ENCODE data around the gene TCF12. TPM values are rescaled to one million over a fixed set of nuclear protein-coding genes. Genes with fewer than 3 reads are reported as not detected.

Gene TCF12
- total RNA-seq, 6 experiments from 2014 or later: 106 to 200 (median 149) TPM

- H3K4me3 Mint-ChIP-seq: peak overlapping the region; percentile 12; the same call in 1 of the 2 replicates
These were observed 412.3 kb downstream of the TCF12 start for GRCh38 chr15:57330619-57331340.

GRCh38 chr15:57332326-57332725, 413.9 kb downstream of the TCF12 start:
- H3K27ac Mint-ChIP-seq: no peak overlapping the region
- peaks cover 24% of the 10 kb centered on the region for H3K27me3 Mint-ChIP-seq (ENCODE audit: insufficient read depth)
- H3K4me1 Mint-ChIP-seq (ENCODE audit: low read depth): peaks cover 30% of the 10 kb centered on the region
- no peak overlapping the region for H3K4me3 Mint-ChIP-seq
- no peaks in the 10 kb centered on the region for H3K36me3 Mint-ChIP-seq (ENCODE audit: low read depth)
- H3K9me3 Mint-ChIP-seq: no peaks in the 10 kb centered on the region
- no peak for DNase-seq
- TF ChIP-seq, protein P1, sequence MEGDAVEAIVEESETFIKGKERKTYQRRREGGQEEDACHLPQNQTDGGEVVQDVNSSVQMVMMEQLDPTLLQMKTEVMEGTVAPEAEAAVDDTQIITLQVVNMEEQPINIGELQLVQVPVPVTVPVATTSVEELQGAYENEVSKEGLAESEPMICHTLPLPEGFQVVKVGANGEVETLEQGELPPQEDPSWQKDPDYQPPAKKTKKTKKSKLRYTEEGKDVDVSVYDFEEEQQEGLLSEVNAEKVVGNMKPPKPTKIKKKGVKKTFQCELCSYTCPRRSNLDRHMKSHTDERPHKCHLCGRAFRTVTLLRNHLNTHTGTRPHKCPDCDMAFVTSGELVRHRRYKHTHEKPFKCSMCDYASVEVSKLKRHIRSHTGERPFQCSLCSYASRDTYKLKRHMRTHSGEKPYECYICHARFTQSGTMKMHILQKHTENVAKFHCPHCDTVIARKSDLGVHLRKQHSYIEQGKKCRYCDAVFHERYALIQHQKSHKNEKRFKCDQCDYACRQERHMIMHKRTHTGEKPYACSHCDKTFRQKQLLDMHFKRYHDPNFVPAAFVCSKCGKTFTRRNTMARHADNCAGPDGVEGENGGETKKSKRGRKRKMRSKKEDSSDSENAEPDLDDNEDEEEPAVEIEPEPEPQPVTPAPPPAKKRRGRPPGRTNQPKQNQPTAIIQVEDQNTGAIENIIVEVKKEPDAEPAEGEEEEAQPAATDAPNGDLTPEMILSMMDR (IDR thresholded peaks at IDR 0.05): no peak

More at GRCh38 chr15:57330619-57331340, 412.3 kb downstream of the TCF12 start:
- H3K4me1 Mint-ChIP-seq (ENCODE audit: low read depth): peaks cover 33% of the 10 kb centered on the region
- H3K9me3 Mint-ChIP-seq: no peaks in the 10 kb centered on the region
- no peaks in the 10 kb centered on the region for H3K36me3 Mint-ChIP-seq (ENCODE audit: low read depth)
- DNase-seq: no peak
- peaks cover 26% of the 10 kb centered on the region for H3K27me3 Mint-ChIP-seq (ENCODE audit: insufficient read depth)
- TF ChIP-seq, protein P1 (IDR thresholded peaks at IDR 0.05): no peak
- H3K27ac Mint-ChIP-seq: no peak overlapping the region; the same call in 1 of the 2 replicates

DNA sequence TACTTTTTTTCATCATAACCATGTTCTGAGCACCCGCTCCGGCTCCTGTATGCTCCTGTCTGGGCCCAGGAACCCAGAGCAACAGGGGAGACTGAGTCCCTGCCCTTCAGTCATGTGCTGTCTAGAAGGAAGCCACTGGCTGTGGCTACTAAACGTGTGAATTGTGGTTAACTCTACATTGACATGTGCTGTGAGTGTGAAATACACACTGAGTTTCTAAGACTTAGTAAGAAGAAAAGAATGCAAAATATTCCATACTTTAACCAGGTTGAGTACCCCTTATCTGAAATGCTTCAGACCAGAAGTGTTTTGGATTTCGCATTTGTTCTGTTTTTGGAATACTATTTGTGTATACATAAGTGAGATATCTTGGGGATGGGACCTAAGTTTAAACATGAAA, 415.0 kb downstream of the TCF12 start:
- H3K9me3 Mint-ChIP-seq: no peaks in the 10 kb centered on the region
- H3K27ac Mint-ChIP-seq: no peak overlapping the region
- no peak for DNase-seq
- H3K27me3 Mint-ChIP-seq (ENCODE audit: insufficient read depth): peaks cover 26% of the 10 kb centered on the region
- TF ChIP-seq, protein P1 (IDR thresholded peaks at IDR 0.05): no peak
- H3K4me1 Mint-ChIP-seq (ENCODE audit: low read depth): peaks cover 29% of the 10 kb centered on the region
- H3K4me3 Mint-ChIP-seq: no peak overlapping the region
- H3K36me3 Mint-ChIP-seq (ENCODE audit: low read depth): no peaks in the 10 kb centered on the region

- H3K4me3 Mint-ChIP-seq: no peak overlapping the region
- DNase-seq: no peak
These were observed 415.8 kb downstream of the TCF12 start for GRCh38 chr15:57334257-57334656.

DNA sequence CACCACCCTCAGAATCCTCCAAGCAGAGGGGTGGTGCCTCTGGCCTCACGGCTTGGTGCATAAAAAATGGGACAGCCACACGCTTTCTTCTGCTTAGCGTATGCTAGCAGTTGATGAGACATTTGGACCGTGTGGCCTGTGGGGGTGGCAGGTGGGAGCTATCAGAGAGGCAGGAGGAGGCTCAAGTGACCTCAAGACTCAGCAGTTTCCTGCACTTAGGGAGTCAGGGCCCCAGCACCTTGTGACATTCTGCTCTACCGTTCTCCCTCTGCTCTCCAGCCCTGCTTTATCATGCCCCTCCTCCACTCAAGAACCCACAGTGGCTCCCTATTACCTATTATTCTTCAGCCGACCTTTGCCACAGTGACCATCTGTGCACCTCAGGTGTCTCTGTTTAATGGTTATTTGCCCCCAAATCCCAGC, 416.9 kb downstream of the TCF12 start:
- H3K27ac Mint-ChIP-seq: no peak overlapping the region
- H3K4me1 Mint-ChIP-seq (ENCODE audit: low read depth): peaks cover 22% of the 10 kb centered on the region
- H3K4me3 Mint-ChIP-seq: no peak overlapping the region
- no peaks in the 10 kb centered on the region for H3K9me3 Mint-ChIP-seq
- H3K36me3 Mint-ChIP-seq (ENCODE audit: low read depth): no peaks in the 10 kb centered on the region
- no peak for DNase-seq
- H3K27me3 Mint-ChIP-seq (ENCODE audit: insufficient read depth): peaks cover 21% of the 10 kb centered on the region
- TF ChIP-seq, protein P1 (IDR thresholded peaks at IDR 0.05): no peak

More at GRCh38 chr15:57334257-57334656, 415.8 kb downstream of the TCF12 start:
- TF ChIP-seq, protein P1 (IDR thresholded peaks at IDR 0.05): no peak
- no peaks in the 10 kb centered on the region for H3K9me3 Mint-ChIP-seq
- peaks cover 27% of the 10 kb centered on the region for H3K27me3 Mint-ChIP-seq (ENCODE audit: insufficient read depth)
- H3K27ac Mint-ChIP-seq: no peak overlapping the region
- H3K36me3 Mint-ChIP-seq (ENCODE audit: low read depth): no peaks in the 10 kb centered on the region
- peaks cover 25% of the 10 kb centered on the region for H3K4me1 Mint-ChIP-seq (ENCODE audit: low read depth)

Measured in HFFc6 (cell line).